Stimulated activated CD8-positive, alpha-beta memory T cell treated with anti-CD3 and anti-CD28 coated beads, Interleukin-4, amount 100 ng/mL, for 24 hours (primary cell): ENCODE results near the gene CIRBP.
"Not testable (repeated sequence)": the region's sequence is repeated elsewhere in the genome, so short reads cannot be mapped to it uniquely, and the experiment has no call there.

Source experiments
- DNase-seq: peaks from one replicate; pipeline ENCODE4 v3.0.0-alpha.2; 2020; ENCODE audit warnings: low read depth

CIRBP gene

GRCh38 chr19:1311543-1312091 lies 42.5 kb downstream of the CIRBP start:
- no peak for DNase-seq

GRCh38 chr19:1312767-1313694 lies 43.9 kb downstream of the CIRBP start:
- DNase-seq, result no peak

GRCh38 chr19:1313695-1314613 lies 44.8 kb downstream of the CIRBP start:
- no peak for DNase-seq

- DNase-seq, result peak; percentile 21
Measured at GRCh38 chr19:1315470-1316166, 46.5 kb downstream of the CIRBP start.

GRCh38 chr19:1316466-1316865 lies 47.3 kb downstream of the CIRBP start:
- no peak for DNase-seq

GRCh38 chr19:1317274-1318003 lies 48.3 kb downstream of the CIRBP start:
- DNase-seq, result no peak

- DNase-seq, result no peak
Measured at GRCh38 chr19:1318678-1319471, 49.7 kb downstream of the CIRBP start.

GRCh38 chr19:1320282-1320650 lies 51.1 kb downstream of the CIRBP start:
- not testable (repeated sequence) for DNase-seq

- DNase-seq, result no peak
Measured at GRCh38 chr19:1321539-1321938, 52.4 kb downstream of the CIRBP start.

- no peak for DNase-seq
Measured at GRCh38 chr19:1322198-1322981, 53.3 kb downstream of the CIRBP start.

GRCh38 chr19:1324249-1324805 lies 55.2 kb downstream of the CIRBP start:
- DNase-seq, result no peak
